NCI-H146 treated with DMSO at 0.1 percent for 48 hours (cell line): ENCODE results near the gene FKTN.
"Not testable (repeated sequence)": the region's sequence is repeated elsewhere in the genome, so short reads cannot be mapped to it uniquely, and the experiment has no call there.

ENCODE experiments used
- DNase-seq: peaks from one replicate; lab custom pipeline; 2025; ENCODE audit not compliant: unreplicated experiment; lab: John Stamatoyannopoulos, UW

The FKTN gene

DNA sequence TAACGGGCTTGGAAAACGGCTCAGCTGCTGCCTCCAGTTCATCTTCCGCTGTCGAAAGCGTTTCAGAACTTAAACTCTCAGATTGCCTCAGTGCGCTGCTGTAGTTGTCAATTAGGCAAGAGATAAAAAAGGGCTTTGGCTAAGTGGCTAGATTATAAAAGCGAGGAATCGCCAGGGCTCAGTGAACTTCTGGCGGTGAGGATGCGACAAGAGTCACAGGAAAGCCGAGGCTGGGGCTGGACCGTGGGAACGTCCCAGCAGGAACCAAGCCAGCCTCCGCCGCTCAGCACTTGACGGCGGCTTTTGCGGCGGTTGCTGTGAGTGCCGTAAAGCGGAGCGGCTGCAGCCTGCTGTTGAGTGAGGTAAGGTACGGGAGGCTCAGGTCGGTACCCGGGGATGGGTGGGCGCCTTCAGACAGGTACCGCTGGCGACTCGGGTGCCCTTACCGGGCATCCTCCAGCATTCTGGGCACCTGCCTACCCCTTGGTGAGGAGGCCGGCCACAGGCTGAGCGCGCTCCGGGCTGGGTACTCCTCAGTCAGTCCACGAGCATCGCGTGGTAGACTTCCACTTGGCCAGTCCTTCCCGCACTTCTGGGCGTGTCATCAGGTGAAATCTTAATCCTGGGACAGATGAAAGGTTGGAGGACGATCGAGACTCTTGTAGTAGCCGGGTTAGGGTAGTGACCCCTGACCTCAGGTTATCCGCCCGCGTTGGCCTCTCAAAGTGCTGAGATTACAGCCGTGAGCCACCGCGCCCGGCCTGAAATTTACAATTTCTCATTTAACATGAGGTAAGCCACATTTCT, at the start of gene FKTN:
TSS of gene FKTN (plus strand) at position 328 of the 807 bp plus-strand sequence. CDS start 16,902 bp downstream, outside the sequence.
- peak; percentile 31 for DNase-seq

DNA sequence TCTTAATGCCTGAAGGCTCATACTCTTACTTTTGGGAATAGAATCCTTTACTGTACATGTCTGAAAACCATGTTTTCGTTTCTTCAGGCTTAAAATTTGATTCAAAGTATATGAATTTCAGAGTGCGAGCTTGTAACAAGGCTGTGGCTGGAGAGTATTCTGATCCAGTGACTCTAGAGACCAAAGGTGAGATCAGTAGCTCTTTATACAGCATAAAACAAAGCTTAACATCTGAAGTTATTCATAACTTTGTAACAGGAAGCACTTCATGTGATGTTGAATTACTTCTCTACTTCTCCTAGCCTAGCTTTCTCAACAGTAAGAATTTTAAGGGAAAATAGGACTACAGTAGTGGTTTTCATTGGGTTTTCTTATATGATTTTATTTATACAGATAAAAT, 49.4 kb upstream of the FKTN start:
- no peak for DNase-seq

DNA sequence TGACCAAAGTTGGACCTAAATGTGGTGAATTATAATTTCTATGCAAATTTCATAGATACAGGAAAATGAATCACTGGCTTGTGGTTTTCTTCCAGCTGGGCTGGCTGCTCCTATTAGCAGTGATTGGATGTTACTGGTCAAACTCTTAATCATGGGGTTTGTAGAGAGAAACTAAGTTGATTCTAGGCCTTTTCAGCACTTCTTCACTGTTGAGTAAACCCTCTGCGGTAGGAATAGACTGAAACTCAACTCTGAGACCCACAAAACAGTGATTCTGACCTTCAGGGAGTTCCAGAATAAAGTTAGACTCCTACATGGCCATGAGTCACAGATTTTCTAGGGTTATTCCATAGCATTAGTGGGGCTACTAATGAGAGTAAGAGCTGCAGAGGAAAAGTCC, 47.9 kb upstream of the FKTN start:
- DNase-seq: no peak

DNA sequence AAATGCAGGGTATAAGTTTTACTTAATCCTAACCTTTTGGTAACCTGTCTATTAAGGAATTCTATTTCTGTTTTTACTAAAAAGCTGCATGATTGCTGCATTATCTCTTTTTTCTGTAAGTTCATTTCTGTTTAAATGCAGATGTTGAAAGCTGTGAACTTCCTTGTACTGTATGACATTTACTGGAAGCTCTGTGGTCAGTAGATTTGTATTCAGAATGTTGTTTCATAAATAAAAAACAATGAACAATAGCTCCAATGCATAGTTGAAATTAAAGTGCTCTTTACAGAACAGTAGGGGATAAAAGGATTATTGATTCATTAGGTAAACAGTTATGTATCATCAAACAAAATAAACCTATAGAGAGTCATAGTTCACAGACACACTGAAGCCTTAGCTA, 46.5 kb upstream of the FKTN start:
- DNase-seq: no peak

DNA sequence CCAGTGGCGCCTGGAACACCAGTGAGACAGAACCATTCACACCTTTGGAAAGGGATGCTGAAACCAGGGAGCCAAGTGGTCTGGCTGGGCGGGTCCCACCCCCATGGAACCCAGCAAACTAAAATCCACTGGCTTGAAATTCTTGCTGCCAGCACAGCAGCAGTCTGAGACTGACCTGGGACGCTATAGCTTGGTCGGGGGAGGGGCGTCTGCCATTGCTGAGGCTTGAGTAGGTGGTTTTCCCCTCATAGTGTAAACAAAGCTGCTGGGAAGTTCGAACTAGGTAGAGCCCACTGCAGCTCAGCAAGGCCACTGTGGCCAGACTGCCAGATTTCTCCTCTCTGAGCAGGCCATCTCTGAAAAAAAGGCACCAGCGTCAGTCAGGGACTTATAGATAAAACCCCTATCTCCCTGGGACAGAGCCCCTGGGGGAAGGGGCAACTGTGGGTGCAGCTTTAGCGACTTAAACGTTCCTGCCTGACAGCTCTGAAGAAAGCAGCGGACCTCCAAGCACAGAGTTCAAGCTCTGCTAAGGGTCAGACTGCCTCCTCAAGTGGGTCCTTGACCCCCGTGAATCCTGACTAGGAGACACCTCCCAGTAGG, 42.0 kb upstream of the FKTN start:
- no peak for DNase-seq

DNA sequence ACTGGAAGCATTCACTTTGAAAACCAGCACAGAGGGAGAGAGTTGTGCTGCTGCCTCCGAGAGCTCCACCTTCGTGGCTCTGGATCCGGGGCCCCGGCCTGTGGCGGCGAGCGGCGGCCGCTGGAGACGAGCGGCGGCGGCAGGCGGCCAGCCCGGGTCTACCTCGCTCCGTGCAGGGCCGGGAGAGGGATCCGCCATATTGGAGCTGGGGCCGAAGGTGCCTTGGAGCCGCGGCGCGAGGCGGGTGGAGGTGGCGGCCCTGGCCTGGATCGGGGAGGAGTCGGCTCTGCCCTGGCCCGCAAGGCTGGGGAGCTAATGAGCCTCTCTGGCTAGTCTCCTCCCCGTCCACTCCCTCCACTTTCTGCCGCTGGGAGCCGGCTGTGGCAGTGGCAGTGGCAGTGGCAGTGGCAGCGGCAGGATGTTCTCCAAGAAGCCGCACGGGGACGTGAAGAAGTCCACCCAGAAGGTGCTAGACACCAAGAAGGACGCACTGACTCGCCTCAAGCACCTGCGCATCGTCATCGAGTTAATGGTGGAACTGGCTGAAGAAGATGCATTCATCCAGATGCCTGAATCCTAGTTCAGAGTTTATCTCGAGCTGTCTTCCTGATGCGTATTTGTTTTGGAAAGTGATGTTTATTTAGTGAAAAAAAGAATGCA, 38.1 kb upstream of the FKTN start:
- DNase-seq: not testable (repeated sequence)

GRCh38 chr9:105520992-105521391, 36.9 kb upstream of the FKTN start:
- not testable (repeated sequence) for DNase-seq

DNA sequence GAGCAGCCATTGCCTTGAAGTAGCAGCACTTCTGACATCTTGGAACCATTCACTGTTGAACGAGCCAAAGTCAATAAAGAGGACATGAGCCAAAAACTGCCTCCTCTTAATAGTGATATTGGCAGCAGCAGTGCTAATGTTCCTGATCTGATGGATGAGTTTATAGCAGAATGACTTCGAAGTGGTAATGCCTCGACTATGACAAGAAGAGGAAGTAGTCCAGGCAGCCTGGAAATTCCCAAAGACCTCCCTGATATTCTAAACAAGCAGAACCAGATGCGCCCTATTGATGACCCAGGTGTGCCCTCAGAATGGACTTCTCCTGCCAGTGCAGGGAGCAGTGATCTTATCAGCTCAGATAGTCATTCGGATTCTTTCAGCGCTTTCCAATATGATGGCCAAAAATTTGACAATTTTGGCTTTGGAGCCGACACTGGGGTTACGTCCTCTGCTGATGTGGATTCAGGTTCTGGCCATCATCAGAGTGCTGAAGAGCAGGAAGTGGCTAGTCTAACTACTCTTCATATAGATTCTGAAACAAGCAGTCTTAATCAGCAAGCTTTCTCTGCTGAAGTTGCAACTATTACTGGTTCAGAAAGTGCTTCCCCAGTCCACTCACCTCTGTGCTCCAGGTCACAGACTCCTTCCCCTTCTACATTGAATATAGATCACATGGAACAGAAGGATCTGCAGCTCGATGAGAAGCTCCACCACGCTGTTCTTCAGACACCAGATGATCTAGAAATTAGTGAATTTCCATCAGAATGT, 35.1 kb upstream of the FKTN start:
- not testable (repeated sequence) for DNase-seq

DNA sequence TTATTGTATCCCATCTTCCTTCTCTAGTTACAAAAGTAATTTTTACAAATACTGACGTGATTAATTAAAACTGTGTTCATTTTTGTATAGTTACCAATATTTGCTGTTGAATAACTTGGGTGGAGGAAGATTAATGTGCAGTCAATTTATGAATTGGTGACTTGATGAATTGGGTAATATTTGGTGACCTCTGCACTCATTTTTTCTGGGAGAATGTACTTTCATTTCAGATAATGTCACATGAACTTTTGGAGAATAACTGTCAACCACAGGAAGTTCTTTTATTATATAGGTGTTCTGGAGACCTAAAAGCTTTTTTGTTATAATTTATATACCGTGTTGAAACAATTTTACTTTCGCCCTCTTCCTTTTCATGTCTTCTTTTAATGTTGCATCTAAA, 26.4 kb upstream of the FKTN start:
- DNase-seq: no peak

- no peak for DNase-seq
Measured at GRCh38 chr9:105535920-105536668, 21.8 kb upstream of the FKTN start.

DNA sequence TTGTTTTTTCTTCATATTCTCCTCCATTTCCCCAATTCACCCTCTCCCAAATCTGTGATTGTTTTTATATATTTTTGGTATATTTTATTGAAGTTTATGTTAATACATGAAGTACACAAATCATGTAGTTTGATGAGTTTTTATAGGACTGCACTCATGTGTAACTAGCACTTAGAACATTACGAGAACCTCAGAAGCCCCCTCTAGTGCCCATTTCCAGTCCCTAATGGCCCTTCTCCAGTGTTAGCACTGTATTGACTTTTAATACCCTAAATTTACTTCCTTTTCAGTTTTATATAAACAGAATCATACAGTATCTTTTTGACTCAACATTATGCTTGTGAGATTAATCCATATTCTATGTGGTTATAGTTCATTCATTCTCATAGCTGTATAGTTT, 18.5 kb upstream of the FKTN start:
- no peak for DNase-seq

DNA sequence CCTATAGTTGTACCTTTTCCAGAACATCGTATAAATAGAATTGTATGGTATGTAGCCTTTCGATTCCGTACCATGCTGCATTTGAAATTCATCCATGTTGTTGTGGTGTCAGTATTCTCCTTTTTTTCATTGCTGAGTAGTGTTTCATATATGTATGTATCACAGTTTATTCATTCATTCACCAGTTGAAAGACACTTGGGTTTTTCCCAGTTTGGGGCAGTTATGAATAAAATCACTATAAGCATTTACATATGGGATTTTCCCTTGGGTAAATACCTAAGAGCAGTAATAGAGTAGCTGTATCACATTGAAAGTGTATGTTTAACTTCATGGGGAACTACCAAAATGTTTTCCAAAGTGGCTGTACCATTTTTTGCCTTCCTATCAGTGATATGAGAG, 16.1 kb upstream of the FKTN start:
- no peak for DNase-seq

GRCh38 chr9:105554042-105554441, 3.9 kb upstream of the FKTN start:
- DNase-seq: no peak

GRCh38 chr9:105572455-105572854, 14.5 kb downstream of the FKTN start:
- no peak for DNase-seq

DNA sequence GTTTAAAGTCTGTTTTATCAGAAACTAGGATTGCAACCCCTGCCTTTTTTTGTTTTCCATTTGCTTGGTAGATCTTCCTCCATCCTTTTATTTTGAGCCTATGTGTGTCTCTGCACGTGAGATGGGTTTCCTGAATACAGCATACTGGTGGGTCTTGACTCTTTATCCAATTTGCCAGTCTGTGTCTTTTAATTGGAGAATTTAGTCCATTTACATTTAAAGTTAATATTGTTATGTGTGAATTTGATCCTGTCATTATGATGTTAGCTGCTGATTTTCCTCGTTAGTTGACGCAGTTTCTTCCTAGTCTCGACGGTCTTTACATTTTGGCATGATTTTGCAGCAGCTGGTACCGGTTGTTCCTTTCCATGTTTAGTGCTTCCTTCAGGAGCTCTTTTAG, 22.0 kb downstream of the FKTN start:
- not testable (repeated sequence) for DNase-seq

- DNase-seq: not testable (repeated sequence)
Measured at GRCh38 chr9:105581550-105581949, 23.6 kb downstream of the FKTN start.

GRCh38 chr9:105593145-105593544, 35.2 kb downstream of the FKTN start:
- DNase-seq: no peak

GRCh38 chr9:105608721-105609598, 51.0 kb downstream of the FKTN start:
- DNase-seq: peak; percentile 7

- DNase-seq: no peak
Measured at GRCh38 chr9:105621001-105621400, 63.1 kb downstream of the FKTN start.

DNA sequence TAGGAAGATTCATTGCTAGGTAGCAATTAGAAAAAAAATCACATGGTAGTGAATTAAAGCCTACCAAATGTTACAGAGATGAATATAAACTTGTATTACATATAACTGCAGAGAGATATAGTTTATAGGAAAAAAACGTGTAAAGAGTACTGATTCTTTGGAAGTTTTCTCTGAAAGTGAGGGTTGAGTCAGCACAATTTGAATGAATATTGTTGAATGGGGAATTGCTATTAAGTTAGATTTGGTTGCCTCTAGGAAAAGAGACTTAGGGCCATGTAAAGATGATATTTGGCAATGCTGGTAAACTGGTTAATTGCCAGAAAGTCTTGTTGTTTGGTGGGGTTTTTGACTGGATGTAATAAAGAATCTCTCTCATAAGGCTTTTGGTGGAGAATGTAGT, 67.2 kb downstream of the FKTN start:
- no peak for DNase-seq
